IPS-NIHi7 (cell line): ENCODE data around the gene WFDC2.
A peak's percentile ranks its signal among the peaks of the same experiment; 100 is the strongest.

Source experiments
- DNase-seq: peaks from one replicate; pipeline ENCODE4 v3.0.0; 2012; ENCODE audit warnings: mixed read lengths; ENCODE audit errors: extremely low spot score

WFDC2 gene, protein sequence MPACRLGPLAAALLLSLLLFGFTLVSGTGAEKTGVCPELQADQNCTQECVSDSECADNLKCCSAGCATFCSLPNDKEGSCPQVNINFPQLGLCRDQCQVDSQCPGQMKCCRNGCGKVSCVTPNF

DNA sequence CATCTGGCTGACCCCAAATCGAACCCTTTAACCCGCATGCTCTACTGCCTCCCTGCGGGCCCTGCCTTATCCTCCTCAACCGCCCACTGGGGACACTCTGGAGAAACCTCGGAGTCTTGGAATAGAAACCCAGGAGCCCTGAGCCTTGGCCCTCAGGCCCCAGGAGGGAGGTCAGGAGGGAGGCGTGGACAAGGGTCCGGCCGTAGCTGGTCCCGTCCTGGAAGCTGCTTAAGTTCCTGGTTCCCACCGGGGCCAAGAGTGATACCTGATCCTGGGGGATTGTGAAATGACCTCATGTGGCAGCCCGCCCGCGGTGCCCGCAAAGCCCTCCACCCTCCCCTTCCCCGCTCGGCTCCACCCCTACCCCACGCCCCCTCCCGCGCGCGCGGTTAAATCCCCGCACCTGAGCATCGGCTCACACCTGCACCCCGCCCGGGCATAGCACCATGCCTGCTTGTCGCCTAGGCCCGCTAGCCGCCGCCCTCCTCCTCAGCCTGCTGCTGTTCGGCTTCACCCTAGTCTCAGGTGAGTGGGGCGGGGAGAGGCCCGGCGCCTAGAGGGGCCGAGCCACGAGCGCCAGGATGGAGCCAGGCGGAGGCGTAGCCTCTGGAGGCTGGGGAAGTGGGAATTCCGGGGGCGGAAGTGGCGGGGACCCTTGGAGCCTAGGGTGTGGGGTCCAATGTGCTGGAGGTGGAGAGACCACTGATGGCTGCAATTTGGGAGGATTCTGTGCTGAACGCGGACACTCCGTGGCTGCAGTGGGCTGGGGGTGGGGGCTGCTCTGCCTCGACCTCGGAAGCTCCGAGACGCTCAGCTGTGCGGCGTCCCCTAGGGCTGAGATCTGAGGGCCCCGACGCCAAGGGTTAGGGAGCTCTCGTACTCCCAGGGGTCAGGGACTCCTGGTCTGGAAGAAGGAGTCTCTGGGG, at the start of gene WFDC2:
Gene WFDC2, plus strand, starts transcription at position 418 of the 926 bp plus-strand sequence. Its CDS starts 29 bp downstream, at position 447.
- DNase-seq: peak; percentile 36

DNA sequence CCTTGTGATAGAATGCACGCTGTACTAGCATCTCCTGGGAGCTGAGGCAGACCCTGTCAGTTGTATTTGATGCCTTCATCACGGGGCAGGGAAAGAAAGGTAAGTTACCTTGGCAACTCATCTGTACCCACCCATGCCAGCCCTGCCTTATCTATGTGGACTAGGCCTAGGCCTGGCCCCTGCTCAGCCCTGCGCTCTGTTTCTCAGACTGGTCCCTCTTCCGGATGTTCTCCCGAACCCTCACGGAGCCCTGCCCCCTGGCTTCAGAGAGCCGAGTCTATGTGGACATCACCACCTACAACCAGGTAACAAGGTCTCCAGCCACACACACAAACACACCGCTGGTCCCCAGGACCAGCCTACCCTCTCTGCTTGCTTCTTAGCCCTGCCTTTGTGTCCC, 49.4 kb upstream of the WFDC2 start:
- no peak for DNase-seq

DNA sequence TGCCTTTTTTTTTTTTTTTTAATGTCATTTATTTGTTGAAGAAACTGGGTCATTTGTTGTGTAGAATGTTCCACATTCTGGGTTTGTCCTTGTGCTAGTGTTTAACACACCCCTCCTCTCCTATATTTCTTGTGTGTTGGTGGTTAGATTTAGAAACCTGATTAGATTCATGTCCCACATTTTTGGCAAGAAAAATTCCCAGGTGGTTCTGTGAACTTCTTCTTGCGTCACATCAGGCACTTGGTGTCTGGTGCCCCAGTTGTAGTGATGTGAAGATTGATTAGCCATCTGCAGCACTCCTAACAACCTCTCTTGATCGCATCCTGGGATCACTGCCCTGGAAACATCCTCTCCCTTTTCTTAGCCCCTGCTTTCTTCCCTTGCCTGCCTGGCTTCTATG, 45.9 kb upstream of the WFDC2 start:
- DNase-seq: no peak

DNA sequence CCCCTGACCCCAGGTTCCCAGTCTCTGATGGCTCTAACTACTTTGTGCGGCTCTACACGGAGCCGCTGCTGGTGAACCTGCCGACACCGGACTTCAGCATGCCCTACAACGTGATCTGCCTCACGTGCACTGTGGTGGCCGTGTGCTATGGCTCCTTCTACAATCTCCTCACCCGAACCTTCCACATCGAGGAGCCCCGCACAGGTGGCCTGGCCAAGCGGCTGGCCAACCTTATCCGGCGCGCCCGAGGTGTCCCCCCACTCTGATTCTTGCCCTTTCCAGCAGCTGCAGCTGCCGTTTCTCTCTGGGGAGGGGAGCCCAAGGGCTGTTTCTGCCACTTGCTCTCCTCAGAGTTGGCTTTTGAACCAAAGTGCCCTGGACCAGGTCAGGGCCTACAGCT, 44.0 kb upstream of the WFDC2 start:
- no peak for DNase-seq

DNA sequence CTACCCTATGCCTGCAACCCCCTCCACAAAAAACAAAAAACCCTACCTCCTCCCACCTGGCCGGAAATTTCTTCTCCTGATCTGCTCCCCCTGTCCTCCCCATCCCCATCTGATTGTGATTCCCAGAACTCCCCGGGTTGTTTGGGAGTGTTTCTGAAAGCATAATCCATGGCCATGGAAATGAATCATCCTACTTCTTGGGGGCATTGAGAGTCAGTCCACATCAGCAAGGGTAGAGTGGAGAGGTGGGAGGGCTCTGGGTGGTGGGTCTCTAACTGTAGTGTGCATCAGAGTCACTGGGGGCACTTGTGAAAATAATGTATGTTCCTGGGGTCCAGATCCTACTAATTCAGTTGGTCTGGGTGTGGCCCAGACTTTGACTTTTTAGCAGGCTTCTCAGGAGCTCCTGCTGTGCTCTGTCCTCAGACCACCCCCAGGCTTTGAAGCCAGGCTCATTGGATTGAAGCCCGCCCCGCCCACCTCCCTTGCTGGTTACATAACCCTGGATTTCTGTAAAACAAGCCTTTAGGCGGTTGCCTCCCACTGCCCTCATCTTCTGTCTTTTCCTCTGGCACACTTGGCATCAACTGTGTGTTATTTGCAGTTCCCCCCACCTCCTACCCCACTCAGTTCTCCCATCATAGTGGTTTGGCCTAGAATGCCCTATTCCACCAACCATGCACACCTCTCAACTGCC, 43.1 kb upstream of the WFDC2 start:
- no peak for DNase-seq

DNA sequence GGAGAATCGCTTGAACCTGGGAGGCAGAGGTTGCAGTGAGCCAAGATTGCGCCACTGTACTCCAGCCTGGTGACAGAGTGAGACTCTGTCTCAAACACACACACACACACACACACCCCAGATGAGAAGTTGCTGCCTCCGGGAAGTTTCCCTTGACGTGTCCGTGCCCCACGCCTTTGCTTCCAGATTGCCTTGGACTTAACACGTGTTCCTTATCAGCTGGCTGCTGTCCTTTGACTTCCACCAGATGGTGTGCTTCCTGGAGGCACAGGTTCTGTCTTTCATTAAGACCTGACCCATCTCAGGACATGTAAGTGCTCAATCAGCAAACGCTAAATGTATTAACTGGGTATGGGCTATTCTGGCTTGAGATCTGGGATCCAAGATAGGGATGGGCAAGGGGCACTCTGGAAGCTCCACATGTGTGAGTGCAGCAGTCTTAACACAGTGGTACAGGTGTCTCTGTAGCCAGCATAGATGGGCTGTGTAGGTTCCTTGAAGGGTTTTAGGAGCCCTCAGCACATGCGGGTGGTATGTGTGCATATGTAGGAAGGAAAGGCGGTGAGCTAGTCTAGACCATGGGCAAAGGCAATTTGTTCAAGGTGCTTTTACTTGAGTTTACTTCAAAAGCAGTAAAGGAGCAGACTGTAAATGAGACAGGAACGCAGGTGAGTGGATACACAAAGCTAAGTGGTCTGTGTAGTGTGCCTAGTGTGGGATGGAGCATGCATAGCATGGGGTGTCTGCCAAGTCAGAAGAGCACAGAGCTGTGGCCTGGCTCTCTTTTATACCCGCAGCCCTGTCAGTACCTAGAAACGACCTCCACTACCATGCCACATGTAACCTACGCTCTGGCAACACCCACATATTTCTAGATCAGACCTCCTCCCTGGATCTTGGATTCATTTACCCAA, 42.1 kb upstream of the WFDC2 start:
- DNase-seq: no peak

DNA sequence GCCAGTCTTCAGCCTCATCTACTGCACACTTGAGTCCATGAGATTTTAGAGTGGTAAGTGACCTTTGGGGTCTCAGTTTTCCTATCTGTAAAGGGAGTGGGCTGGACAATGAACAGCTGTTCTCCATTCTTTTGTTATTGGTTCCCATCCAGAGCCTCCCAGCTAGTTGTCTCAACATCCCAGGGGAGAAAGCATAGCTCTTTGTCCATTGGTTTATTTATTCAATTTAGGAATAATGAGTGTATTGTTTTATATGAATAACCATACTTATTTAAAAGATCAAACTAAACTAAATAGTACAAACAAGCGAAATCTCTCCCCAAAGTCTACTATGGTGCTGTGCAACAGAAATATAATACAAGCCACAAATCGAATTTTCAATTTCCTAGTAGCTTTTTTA, 39.9 kb upstream of the WFDC2 start:
- no peak for DNase-seq

DNA sequence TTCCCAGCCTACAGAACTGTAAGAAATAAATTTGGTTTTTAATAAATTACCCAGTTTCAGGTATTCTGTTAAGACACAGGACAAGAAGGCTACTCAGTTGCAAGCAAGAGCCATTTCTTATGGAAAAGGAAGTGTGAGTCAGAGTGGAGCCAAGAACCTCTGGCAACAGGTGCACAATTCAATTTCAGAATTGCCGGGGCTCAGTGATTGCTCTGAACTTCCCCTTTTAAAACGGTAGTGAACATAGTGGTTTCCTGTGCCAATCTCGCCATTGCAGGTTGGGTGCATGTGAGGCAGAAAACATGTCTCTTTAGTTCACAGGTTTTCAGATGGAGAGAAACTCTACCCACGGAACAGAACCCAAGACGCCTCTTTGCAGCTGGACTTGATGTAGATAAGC, 37.3 kb upstream of the WFDC2 start:
- DNase-seq: no peak

DNA sequence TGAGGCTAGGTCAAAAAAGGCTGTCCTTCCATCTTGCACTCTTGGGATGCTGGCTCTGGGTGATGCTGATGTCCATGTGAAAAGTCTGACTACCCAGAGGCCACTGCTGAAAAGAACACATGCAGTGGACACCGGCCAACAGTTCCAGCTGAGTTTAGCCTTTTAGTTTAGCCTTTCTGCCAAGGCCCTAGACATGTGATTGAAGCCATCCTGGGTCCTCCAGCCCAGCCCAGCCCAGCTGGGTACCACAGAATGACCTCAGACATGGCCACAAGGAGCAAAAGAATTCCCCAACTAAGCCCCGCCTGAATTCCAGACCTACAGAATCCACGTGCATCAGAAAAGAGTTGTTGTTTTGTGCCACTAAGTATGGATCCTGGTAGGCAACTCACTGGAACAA, 36.2 kb upstream of the WFDC2 start:
- no peak for DNase-seq

DNA sequence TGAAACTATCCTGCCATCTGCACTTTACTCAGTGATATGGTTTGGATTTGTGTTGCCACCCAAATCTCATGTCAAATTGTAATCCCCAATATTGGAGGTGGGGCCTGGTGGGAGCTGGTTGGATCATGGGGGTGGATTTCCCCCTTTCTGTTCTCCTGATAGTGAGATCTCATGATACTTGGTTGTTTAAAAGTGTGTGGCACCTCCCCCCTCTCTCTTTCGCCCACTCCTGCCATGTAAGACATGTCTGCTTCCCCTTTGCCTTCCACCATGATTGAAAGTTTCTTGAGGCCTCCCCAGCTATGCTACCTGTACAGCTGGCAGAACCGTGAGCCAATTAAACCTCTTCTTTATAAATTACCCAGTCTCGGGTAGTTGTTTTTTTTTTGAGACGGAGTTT, 35.6 kb upstream of the WFDC2 start:
- DNase-seq: no peak

DNA sequence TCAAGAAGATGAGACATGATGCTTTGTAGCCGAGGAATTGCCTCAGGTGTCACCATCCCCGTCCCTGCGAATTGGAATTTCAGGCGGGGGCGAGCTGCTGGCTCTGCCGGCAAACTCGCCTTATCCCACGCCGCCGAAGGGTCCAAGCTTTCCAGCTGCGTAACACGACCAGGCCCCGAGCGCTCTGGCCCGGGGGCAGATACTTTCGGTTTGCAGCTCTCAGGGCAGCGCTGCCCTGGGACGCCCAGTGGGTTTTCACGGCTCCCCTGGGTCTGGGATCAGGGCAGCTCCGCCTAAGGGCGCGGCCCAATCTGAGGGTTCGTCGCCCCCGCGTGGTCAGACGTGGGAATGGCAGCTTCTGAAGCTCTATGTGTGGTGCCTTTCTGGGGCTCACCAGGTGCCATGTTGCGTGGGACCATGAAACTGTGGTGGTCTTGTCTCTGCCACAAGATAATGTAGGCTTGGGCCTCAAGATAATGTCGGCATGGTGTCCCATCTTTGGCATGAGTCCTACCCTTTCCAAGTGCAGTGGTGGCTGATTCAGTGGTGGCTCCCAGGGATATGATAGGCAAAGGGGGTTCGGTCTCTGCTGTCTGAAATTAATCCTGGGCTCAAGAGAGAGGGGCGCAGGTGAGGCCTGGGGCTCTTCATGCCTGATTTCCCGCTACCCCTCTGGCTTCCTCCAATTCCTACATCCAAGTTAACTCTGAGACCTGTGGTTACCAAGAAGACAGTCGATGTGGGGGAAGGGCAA, 32.6 kb upstream of the WFDC2 start:
- peak; percentile 92 for DNase-seq

DNA sequence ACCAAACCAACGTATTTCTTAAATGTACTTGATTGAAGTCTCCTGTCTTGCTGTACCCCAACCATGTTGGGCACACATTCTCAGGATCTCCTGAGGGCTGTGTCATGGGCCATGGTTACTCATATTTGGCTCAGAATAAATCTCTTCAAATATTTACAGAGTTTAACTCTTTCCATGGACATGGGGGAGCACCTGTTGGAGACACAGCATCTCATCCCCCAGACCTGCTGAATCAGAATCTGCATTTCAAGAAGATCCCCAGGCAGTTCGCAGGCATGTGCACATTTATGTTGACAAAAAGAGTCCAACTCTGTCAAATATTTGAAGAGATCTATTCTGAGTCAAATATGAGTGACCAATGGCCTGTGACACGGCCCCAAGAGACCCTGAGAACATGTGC, 29.1 kb upstream of the WFDC2 start:
- DNase-seq: no peak

DNA sequence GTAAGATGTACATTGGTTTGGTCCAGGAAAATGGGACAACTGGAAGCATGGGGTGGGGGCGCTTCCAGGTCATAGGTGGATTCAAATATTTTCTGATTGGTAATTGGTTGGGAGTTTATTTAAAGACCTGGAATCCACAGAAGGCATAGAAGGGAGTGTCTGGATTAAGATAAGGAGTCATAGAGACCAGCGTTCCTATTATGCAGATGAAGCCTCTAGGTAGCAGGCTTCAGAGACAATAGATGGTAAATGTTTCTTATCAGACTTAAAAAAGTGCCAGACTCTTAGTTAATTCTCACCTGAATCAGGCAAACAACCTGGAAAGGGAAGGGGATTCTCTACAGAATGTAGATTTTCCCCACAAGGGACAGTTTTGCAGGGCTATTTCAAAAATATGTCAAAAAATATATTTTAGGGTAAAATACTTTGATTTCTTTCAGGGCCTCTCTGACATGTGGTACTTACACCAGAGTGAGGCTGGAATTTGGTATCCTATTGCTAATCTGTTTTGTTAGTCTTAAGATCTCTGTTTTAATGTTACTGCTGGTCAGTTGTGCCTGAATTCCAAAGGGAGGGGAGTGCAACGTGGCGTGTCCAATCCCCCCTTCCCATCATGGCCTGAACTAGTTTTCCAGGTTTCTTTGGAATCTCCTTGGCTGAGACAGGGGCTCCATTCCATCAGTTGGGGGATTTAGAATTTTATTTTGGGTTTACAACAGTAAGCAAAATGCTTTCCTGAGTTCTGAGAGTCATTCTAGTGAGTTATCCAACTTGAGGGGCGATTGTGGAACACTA, 28.5 kb upstream of the WFDC2 start:
- no peak for DNase-seq

DNA sequence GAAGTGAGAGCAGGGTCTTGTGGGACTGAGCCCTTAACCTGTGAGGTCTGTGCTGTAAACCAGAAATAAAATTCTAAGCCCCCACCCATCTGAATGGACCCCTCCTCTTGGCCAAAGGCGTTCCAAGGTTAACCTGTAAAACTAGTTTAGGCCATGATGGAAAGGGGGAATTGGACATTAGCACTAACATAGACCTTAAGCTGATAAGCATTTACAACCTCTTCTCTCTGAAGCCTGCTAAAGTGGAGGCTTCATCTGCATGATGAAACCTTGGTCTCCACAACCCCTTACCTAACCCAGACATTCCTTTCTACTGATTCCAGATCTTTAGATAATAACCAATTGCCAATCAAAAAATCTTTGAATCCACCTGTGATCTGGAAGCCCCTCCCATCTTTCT, 27.8 kb upstream of the WFDC2 start:
- no peak for DNase-seq

DNA sequence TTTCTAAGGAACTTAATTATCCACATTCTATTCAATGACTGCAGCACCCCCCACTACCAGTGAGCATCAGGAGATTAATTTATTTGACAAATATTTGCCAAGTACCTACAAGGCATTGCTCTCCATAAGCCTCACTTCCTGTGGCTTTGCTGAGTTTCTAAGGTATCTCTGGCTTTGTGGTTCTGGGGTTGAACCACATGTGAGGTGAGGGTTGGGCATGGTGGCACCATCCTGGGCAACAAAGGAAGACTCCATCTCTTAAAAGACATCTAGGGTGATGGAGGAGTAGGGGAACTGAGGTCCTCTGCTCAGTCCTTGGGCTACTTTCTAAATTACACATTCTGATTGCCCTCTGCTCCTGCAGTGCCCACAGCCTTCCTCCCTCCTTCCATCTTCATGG, 25.5 kb upstream of the WFDC2 start:
- DNase-seq: no peak

DNA sequence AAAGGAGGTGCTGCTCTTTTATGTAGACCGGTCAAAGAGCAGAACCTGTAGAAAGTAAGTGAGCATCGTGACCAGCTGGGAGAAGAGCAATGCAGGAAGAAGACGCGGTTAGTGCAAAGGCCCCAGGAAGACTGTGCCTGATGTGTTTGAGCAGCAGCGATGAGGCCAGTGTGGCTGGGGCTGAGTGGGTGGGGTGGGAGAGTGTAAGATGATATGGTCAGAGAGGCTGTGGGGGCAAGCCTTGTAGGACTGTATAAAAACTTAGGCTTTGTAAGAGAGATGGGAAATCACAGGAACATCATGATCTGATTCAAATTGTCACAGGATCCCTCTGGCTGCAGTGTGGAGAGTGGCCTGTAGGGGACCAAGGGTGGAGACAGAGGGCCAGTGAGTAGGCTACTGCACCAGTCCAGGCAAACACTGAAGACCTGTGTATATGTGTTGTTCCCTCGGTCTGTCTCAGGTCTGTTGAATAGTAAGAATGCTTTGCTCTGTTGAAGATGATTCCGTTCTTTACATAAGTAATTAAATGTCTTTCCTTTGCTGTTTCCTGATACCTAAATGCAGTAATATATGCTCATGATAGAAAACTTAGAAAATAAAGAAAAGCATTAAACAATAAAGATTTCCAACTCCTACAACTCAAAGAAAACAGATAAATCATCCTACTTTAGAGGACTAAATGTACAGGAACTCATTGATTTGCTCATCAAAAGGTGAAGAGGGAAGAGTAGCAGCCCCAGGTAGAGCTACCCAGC, 23.6 kb upstream of the WFDC2 start:
- peak; percentile 66 for DNase-seq

DNA sequence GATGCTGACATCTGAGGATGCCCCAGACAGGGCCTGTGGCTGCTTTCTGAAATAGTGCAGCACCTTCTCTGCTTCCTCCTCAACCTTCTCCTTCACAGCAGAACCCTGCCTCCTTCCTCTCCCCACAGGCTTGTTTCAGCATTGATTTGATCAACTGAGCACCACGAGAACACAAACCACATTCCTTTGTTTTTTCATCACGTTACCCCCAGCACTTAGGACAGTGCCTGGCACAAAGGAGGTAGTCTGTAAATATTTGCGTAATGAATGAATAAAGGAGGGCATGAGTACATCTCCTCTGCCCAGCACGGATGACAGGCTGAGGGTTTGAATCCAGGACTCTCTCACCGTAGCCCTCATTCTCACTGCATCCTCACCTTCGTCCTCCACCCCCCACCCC, 21.3 kb upstream of the WFDC2 start:
- DNase-seq: no peak

DNA sequence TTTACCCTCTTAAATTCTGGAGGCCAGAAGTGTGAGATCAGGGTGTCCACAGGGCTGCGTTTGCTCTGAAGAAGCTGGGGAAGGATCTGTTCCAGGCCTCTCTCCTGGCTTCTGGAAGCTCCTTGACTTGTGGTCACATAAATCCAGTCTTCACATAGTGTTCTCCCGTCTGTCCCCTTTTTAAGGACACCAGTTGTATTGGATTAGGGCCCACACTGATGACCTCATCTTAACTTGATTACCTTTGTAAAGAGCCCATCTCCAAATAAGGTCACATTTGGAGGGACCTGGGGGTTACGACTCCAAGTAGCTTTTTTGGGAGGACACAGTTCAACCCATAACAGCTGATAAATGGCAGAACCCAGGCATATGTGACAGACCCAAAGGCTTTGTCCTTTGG, 20.0 kb upstream of the WFDC2 start:
- no peak for DNase-seq

DNA sequence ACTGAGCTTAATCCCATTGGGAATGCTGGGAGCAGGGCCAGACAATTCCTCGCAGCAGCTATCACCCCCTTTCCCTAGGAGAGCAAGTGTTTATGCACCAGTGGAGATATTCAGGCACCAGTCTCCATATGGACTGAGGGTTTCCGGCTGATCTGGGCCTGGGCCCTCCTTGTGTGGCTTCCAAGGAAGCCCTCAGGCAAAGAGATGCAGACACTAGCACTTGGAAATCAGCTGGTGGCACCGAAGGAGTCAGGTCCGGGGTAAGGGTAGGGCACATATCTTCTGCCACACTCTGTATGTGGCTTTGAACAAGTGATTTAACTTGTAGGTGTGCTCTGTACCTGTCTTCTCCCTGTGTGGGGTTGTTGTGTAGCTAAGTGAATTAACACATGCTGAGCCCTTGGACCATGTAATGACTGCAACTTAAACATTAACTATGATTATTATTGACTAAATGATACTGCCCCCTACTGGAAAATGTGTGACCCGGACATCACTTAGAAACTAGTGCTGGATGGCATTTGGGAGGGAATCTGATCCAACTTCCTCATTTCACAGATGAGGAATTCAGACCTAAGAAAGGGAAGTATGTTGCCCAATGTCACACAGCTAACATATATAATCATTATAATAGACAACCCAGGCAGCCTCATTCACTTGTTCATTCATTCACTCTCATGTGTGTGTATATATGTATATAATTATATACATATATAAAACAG, 19.3 kb upstream of the WFDC2 start:
- peak; percentile 51 for DNase-seq
